Osteocyte (in vitro differentiated cells): ENCODE data around the gene DGLUCY. TPM values are rescaled to one million over a fixed set of nuclear protein-coding genes. Genes with fewer than 3 reads are reported as not detected.

Experiments used
- DNase-seq: peaks from one replicate; pipeline ENCODE4 v3.0.0; 2021; ENCODE audit warnings: mixed read lengths; ENCODE audit not compliant: unreplicated experiment; ENCODE audit errors: extremely low spot score
- H3K27ac Mint-ChIP-seq: one replicate; pipeline ENCODE4 v1.8.0; 2021; ENCODE audit warnings: mild to moderate bottlenecking, mixed read lengths; ENCODE audit not compliant: unreplicated experiment
- H3K27me3 Mint-ChIP-seq: one replicate; pipeline ENCODE4 v1.8.0; 2021; ENCODE audit warnings: mixed read lengths; ENCODE audit not compliant: unreplicated experiment
- H3K36me3 Mint-ChIP-seq: one replicate; pipeline ENCODE4 v1.8.0; 2021; ENCODE audit warnings: mixed read lengths; ENCODE audit not compliant: unreplicated experiment
- H3K4me1 Mint-ChIP-seq: one replicate; pipeline ENCODE4 v1.8.0; 2021; ENCODE audit warnings: mixed read lengths; ENCODE audit not compliant: unreplicated experiment
- H3K4me3 Mint-ChIP-seq: one replicate; pipeline ENCODE4 v1.8.0; 2021; ENCODE audit warnings: mild to moderate bottlenecking, moderate library complexity, mixed read lengths; ENCODE audit not compliant: unreplicated experiment
- H3K9me3 Mint-ChIP-seq: one replicate; pipeline ENCODE4 v1.8.0; 2021; ENCODE audit warnings: mixed read lengths; ENCODE audit not compliant: unreplicated experiment
- CTCF ChIP-seq: fragments of 200-600 bp; sonication (generic); IDR thresholded peaks from 2 replicates; pipeline ENCODE4 v1.5.0; 2021; ENCODE audit warnings: antibody characterized with exemption, mild to moderate bottlenecking, moderate library complexity
- total RNA-seq: library from RNA; stranded (reverse); gene quantifications from 2 replicates; pipeline ENCODE4 v1.2.1, GENCODE V29; 2021

DGLUCY gene
- total RNA-seq, 1 donor from 2014 or later: 20.4 TPM

GRCh38 chr14:91274796-91275195 lies 160.9 kb downstream of the DGLUCY start:
- Mint-ChIP-seq H3K4me1 (no peaks in the 10 kb centered on the region), H3K27ac (no peak overlapping the region), H3K4me3 (no peak overlapping the region), H3K9me3 (no peaks in the 10 kb centered on the region), H3K36me3 (no peaks in the 10 kb centered on the region), H3K27me3 (no peaks in the 10 kb centered on the region)
- DNase-seq: no peak
- TF ChIP-seq CTCF: no peak

Other genes with a start within 250 kb of the DGLUCY start
- 2.6 and 3.4 TPM in 2 replicates for gene RPS6KA5, start 53.4 kb upstream of the DGLUCY start, total RNA-seq
- 0.11 and 0.50 TPM in 2 replicates for gene GPR68, start 130.6 kb downstream of the DGLUCY start, total RNA-seq